ENCODE measurements around the gene AQP4. TPM values are rescaled to one million over a fixed set of nuclear protein-coding genes. Genes with fewer than 3 reads are reported as not detected.

AQP4 gene
- total RNA-seq, 1 donor from 2014 or later: not detected

GRCh38 chr18:26901020-26901419 is 35.5 kb upstream of the AQP4 start:
- no peak for DNase-seq (ENCODE audit: extremely low spot score, unreplicated experiment)
- Mint-ChIP-seq H3K36me3 (ENCODE audit: unreplicated experiment) (no peaks in the 10 kb centered on the region), H3K4me1 (ENCODE audit: unreplicated experiment) (no peaks in the 10 kb centered on the region), H3K27me3 (ENCODE audit: unreplicated experiment) (no peaks in the 10 kb centered on the region), H3K9me3 (ENCODE audit: unreplicated experiment) (peaks cover 19% of the 10 kb centered on the region), H3K4me3 (ENCODE audit: unreplicated experiment) (no peak overlapping the region), H3K27ac (ENCODE audit: unreplicated experiment) (no peak overlapping the region)
- TF ChIP-seq CTCF (IDR thresholded peaks at IDR 0.05): no peak

- no peak overlapping the region for H3K27ac Mint-ChIP-seq (ENCODE audit: unreplicated experiment)
- no peaks in the 10 kb centered on the region for H3K4me1 Mint-ChIP-seq (ENCODE audit: unreplicated experiment)
- H3K4me3 Mint-ChIP-seq (ENCODE audit: unreplicated experiment): no peak overlapping the region
- no peak for DNase-seq (ENCODE audit: extremely low spot score, unreplicated experiment)
- peaks cover 10% of the 10 kb centered on the region for H3K27me3 Mint-ChIP-seq (ENCODE audit: unreplicated experiment)
- no peaks in the 10 kb centered on the region for H3K9me3 Mint-ChIP-seq (ENCODE audit: unreplicated experiment)
- H3K36me3 Mint-ChIP-seq (ENCODE audit: unreplicated experiment): no peaks in the 10 kb centered on the region
- TF ChIP-seq CTCF (IDR thresholded peaks at IDR 0.05): no peak
These were observed 28.9 kb upstream of the AQP4 start for GRCh38 chr18:26894426-26894825.

GRCh38 chr18:26893996-26894395 is 28.5 kb upstream of the AQP4 start:
- H3K27me3 Mint-ChIP-seq (ENCODE audit: unreplicated experiment): peaks cover 10% of the 10 kb centered on the region
- no peak for TF ChIP-seq CTCF (IDR thresholded peaks at IDR 0.05)

GRCh38 chr18:26888259-26888658 is 22.8 kb upstream of the AQP4 start:
- no peaks in the 10 kb centered on the region for H3K36me3 Mint-ChIP-seq (ENCODE audit: unreplicated experiment)
- H3K4me3 Mint-ChIP-seq (ENCODE audit: unreplicated experiment): no peak overlapping the region
- no peaks in the 10 kb centered on the region for H3K27me3 Mint-ChIP-seq (ENCODE audit: unreplicated experiment)
- H3K9me3 Mint-ChIP-seq (ENCODE audit: unreplicated experiment): no peaks in the 10 kb centered on the region
- no peak overlapping the region for H3K27ac Mint-ChIP-seq (ENCODE audit: unreplicated experiment)
- no peak for TF ChIP-seq CTCF (IDR thresholded peaks at IDR 0.05)
- H3K4me1 Mint-ChIP-seq (ENCODE audit: unreplicated experiment): no peaks in the 10 kb centered on the region
- DNase-seq (ENCODE audit: extremely low spot score, unreplicated experiment): no peak

More at GRCh38 chr18:26893996-26894395, 28.5 kb upstream of the AQP4 start:
- Mint-ChIP-seq H3K4me3 (ENCODE audit: unreplicated experiment) (no peak overlapping the region), H3K4me1 (ENCODE audit: unreplicated experiment) (no peaks in the 10 kb centered on the region), H3K9me3 (ENCODE audit: unreplicated experiment) (no peaks in the 10 kb centered on the region), H3K36me3 (ENCODE audit: unreplicated experiment) (no peaks in the 10 kb centered on the region), H3K27ac (ENCODE audit: unreplicated experiment) (no peak overlapping the region)
- no peak for DNase-seq (ENCODE audit: extremely low spot score, unreplicated experiment)

GRCh38 chr18:26875040-26875654 is 9.6 kb upstream of the AQP4 start:
- Mint-ChIP-seq H3K9me3 (ENCODE audit: unreplicated experiment) (peaks cover 5% of the 10 kb centered on the region), H3K4me1 (ENCODE audit: unreplicated experiment) (no peaks in the 10 kb centered on the region), H3K27ac (ENCODE audit: unreplicated experiment) (no peak overlapping the region), H3K4me3 (ENCODE audit: unreplicated experiment) (no peak overlapping the region), H3K27me3 (ENCODE audit: unreplicated experiment) (peaks cover 8% of the 10 kb centered on the region), H3K36me3 (ENCODE audit: unreplicated experiment) (no peaks in the 10 kb centered on the region)
- no peak for TF ChIP-seq CTCF (IDR thresholded peaks at IDR 0.05)
- no peak for DNase-seq (ENCODE audit: extremely low spot score, unreplicated experiment)
